Measurements from ENCODE around the gene KIF5A.
A peak's percentile ranks its signal among the peaks of the same experiment; 100 is the strongest.

KIF5A gene

DNA sequence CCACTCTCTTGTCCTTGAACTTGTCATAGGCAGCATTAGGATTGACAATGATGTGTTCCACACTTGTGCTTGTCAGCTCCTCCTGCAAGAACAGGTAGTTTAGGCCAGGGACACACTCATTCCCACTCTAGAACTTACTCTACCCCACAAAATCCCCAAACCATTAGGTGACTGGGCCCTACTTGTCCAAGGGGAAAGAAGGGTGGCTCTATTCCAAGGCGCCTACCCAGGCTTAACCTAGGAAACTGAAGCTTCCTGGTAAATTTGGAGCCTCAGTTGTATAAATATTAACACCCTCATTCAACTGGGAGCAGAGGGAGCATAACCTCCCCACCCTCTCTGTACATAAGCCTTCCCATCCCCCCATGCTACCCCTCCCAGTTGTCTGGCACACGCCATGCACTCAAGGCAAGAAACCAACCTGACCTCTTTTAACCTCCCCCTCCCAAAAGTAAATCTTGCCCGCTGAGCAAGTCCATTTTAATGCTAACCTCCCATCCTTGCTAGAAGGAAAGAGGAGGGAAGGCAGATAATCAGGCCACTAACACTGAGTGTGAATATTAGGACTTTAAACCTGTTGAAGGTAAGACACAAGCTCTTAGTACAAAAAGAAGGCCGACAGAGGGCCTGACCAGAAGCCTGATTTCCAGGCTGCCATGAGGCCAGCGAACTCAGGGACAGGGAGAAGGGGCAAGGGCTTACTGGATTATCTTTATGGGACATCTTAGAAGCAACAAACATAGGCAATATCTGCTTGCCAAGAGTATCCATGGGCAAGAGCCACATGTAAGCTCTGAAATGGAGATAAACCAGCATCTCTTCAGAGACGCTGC is 13.9 kb upstream of the KIF5A start:
- no peak for DNase-seq

DNA sequence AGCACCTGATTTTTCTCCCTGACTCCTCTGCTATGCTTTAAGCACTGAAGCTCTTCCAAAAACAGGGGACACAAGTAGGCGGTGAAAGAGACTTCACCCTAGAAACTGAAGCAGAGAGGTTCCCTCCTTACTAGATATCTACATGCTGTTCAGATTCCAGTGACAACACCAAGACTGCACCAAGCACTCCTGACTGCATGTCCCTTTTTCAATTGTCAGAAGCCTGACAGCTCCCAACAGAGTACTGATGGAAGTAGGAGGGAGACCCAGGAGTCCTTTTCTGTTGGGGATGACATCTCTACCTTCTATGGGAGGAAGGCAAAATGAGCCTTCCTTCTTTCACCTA is 13.3 kb upstream of the KIF5A start:
- no peak for DNase-seq

DNA sequence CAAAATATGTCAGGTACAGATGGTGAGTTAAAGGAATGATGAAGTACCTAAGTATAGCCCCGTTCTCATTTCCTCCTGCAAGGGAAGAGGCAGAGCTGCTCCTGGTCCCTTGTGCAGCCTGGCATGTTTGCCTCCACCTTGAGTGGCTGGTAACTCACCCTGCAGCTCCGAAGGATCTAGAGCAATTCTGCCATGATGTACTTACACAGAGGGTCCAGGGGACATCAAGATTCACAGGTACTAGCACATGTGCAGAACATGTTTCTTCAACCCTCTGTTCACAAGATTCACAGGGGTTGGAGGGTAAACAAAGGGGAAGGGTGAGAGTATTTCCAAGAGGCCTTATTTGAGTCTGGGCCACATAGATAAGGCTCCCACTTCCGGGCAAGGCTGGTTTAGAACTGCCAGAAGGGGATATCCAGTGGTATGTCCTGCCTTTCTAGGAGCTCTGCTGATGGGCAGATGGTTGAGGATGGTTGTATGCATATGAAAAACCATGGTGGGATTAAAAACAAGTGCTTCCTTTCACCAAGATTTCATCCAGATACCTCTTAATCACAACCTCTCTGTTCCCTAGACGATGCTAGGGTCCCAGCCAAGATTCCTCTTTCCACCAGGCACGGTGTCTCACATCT is 10.6 kb upstream of the KIF5A start:
- no peak for DNase-seq

DNA sequence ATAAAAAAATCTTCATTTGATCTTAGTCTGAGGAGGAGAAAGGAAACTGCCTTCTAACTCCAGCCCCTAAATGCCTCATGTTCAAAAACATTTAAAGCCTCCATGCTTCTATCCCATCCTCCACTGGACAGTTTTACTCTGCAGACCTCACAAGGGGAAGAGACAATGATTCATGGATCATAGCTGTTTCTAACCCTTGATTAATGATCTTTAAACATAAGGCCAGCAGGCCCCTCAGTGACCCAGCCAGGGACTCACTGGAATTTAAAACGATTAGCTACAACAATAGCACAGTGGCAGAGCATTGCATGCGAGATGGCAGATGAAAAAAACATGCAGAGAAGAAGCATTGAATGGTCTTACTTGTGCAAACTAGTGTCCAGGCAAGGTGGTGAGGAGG is 8.8 kb upstream of the KIF5A start:
- no peak for DNase-seq

DNA sequence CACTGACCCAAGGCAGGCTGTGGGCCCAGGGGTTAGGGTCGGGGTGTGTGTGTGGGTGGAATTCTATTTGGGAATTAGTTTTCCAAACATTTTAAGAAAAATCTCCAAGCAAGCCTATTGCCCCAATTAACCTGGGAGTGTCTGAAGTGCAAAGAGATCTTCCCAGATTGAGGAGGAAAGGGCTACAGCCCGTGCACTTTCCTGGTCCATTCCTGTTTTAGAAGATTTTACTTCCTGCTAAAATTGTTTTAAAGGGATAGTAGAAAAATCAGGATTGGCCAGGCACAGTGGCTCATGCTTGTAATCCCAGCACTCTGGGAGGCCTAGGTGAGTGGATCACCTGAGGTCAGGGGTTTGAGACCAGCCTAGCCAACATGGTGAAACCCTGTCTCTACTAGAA is 8.1 kb upstream of the KIF5A start:
- no peak for DNase-seq

DNA sequence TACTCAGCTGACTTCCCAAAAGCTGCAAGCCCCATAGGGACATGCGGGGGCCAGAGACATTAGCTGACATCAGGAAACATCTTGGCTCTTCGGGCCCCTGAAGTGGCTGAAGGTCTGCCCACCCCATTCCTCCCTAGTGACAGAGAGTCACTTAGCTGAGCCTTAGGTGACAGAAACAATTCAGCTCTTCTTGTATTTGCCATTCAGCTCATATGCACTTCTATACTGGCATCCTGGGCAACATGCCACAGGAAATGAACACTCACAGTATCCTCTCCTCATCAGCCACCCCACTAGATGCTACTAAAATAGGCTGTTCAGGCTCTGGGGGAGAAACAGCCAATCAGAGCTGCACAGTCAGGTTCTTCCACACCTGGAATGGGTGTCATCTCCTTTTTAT is 6.3 kb upstream of the KIF5A start:
- no peak for DNase-seq

DNA sequence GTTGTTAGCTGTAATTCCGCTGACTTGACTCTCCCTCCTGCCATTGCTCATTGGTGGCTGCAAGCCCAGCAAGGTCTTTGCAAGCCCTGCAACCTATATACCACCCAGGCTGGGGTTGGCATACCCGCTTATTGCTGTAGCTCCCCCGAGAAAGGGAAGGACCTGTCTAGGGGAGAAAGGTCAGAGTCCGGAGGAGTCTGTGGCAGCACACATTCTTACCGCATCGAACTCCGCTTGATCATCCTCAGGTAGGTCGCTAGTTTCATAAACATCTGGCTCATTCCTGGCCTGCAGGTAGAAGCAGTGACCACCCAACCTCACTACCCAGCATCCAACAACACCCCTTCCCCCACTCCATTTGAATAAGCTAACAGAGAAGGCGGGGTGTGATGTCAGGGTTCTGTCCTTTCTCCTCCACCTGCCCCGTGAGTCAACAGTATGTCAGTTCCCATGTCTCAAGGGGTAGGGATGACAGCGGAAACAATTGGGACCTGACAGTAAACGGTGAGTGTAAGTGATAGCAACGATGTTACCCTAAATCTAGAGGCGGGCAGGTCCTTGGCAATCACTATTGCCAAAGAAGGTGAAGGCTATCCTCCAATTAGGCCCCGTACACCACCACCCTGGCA is 3.9 kb upstream of the KIF5A start:
- no peak for DNase-seq

DNA sequence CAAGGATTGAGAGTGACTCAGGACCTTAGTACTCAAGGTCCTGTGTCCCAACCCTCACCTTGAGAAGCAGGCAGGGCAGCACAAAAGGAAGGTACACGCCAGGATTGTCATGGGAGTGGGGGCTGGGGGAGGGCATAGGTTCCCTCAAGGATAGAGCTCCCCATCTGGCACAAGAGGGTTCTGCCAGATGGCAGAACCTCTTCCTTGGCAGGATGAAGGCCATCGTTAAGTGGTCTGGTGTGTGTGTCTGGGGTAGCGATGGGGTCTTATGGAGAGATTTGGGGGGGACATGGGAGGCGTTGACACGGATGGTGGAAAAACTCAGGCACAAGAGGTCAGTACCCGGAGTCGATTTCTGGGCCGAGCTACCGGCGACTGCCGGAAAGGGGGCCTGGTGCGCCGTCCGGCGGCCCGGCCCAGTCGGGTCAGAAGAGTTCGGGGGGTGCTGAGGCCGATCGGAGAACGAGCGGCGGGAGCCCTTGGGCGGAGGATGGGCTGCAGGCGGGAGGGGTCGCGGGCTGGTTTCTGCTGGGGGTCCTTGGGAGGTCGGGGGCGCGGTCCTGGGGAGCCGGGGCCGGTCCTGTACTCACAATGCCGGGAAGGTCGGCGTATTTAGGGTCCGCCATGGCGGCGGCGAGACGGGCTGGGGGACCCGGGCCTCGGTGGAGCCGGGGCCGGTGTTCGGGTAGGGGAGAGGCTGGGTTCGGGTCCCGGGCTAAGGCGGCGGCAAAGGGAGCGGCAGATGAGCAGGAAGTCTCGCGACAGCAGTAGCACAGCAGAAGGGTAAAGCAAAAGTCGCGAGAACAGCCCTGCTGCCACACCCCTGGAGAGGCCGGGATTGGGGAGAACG is 3.2 kb upstream of the KIF5A start, which contains the start of gene DCTN2:
TSS of gene DCTN2 (minus strand) at position 755 of the 850 bp plus-strand sequence. CDS start at position 626, 129 bp downstream.
- peak; percentile 97 for DNase-seq

DNA sequence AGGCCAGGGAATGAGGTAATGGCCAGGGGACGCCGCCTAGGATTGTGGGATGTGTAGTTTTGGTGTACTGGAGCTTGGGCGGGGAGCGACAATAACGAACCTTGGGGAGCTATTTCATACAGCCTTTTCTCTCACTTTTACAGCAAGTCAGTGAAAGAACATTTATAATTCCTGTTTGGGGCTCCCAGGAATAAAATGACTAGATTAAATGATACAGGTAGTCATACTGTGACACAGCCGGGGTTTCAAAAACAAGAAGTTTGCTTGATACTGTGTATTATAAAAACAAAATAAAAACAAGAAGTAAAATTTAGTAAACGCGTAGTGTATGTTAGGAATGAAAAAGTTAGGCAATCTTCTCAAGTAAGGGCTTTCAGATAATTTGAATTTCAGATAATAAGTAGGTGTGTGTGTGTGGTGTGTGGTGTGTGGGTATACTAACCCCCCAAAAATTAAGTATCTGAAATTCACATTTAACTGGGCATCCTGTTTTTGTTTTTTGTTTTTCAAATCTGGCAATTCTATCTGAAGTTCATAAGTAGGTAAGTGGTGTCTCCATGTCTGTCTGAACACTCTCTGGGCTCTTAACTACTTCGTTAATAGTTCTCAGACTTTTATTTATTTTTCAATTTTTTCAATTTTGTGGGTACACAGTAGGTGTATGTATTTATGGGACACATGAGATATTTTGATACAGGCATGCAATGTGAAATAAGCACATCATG is 2.4 kb upstream of the KIF5A start:
- DNase-seq = no peak

DNA sequence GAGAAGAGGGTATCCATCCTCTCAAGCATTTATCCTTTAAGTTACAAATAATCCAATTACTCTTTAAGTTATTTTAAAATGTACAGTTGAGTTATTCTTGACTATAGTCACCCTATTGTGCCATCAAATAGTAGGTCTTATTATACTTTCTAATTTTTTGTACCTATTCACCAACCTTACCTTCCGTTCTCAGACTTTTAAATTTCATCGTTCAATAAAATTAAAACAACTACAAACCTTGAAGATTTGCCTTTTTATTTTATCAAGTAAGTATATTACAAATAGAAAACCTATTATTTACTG is 1.9 kb upstream of the KIF5A start:
- no peak for DNase-seq

DNA sequence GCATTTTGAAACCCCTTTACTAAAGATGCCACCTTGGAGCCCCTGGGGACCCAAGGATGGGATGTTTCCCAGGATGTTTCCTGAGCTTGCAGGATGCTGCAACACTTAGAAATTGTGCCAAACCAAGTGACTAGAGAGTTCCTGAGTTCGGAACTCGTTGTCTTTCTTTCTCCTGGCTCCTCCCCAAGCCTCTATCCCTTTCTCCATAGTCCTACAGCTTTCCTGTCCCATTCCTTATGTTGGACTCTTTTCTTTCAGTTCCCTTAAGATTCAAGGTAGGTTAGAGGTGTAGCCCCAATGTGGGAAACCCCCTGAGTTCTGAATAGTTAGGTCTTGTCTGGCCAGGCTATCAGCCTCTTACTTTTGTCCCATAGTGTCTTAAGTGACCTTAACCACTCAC is 1.4 kb upstream of the KIF5A start:
- DNase-seq = no peak

DNA sequence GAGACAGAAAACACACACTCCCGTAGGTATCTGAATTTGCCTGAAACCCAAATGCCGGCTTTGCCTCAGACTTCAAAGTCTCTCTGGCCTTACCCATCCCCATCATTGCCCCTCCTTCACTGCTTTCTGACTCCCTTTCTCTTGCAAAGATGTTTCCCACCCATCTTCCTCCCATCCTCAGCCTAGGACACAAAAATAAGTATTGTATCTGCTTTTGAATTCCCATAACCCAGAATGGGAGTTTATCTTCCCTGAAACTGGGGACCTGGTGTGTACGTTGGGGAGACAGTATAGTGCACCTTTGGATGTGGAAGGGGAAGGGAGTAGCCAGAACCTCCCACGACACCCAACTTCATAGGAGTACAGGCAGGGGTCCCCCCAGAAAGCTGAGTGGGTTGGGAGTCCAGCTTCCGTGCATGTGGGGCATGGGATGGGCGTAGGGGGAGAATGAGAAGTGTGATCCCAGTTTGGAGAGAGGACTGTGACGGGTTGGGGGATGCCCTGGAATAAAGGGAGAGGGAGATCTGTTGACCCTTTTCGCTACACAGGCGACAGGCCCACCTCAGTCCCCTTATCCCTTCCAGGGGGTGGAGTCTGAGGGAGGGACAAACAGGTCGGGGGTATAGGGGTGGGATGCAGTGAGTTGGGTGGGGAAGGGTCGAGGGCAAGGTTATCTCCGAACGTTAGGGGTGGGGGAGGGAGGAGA is 488 bp upstream of the KIF5A start:
- DNase-seq = no peak

DNA sequence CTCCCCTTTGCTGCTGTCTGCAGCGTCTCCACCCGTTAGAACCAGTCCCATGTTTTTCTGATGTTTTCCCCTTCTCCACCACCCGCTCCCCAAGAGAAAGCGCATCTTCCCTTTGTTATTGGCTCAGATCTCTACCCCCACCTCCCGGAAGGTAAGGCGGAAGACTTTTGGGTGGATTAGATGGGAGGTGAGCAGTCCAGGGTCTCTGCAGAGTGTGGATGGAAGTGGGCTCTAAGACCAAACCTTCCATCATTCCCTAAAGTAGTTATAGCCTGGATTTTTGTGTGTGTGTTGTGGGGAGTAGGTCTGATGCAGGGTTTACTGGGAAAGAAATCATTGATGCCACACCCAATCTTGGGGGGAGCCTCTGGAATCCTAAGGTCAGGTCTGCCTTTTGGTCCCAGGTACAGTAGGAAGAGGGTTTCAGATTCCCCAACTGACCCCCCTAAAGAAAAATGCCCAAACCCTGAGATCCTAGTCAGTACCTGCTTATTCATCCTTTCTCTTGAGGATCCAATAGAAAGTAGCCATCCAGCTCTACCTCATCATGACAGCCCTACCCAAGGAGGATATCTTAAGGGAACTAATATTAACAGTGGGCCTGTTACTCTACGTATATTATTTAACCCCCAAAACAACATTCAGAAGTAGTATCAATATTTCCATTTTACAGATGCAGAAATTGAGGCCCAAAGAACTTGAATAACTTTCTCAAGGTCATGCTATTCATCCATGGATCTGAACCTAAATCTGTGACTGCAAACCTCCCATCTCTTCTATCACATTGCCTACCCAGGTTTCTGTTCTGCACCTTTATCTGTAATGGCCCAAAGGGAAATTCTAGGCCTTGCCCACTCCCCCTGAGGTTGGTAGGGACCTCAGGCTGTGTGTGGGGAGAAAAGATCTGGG is 1.1 kb downstream of the KIF5A start:
- no peak for DNase-seq

DNA sequence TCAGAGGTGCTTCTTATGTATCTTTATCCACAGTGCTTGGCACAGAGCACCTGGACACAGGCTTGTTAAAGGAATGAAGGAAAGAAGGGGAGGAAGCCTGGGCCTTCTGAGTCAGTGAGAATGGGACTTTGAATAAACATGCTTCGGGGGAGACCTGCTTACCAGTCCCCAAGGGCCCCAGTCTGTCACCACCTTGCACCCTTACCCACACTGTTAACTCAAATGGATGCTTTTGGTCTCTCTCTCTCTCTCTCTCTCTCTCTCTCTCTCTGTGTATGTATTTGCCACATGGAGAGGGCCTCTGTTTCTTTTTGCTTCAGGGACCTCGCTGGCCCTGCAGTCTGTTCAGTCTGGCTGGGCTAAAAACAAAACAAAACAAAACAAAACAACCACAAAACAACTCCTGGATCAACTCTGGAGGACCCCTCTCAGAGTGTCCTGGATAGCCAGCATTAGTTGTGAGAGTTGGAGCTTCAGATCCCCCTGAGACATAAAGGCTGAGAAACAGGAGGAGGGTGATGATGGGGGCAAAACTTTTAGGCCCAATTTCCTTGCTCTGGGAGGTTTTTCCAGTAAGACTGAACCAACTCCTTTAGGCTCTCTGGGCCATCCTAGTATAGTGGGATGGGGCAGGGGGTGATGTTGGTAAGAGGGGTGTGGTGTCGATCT is 1.9 kb downstream of the KIF5A start:
- DNase-seq = no peak

DNA sequence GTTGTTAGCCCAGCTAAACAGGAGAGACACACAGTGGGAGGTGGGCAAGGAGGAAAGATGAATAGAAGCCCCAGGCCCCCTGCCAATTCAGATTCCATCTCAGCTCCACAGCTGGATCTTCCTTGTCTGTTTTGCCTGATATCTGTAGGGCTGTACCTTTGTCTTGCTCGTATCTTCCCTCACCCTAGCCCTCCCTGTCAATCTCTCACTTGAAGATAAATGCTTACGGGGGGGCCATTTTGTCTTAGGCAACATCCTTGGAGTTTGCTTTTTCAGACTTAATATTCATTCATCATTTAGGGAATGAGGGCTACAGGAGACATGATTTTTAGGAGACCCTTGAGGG is 2.4 kb downstream of the KIF5A start:
- DNase-seq = no peak

DNA sequence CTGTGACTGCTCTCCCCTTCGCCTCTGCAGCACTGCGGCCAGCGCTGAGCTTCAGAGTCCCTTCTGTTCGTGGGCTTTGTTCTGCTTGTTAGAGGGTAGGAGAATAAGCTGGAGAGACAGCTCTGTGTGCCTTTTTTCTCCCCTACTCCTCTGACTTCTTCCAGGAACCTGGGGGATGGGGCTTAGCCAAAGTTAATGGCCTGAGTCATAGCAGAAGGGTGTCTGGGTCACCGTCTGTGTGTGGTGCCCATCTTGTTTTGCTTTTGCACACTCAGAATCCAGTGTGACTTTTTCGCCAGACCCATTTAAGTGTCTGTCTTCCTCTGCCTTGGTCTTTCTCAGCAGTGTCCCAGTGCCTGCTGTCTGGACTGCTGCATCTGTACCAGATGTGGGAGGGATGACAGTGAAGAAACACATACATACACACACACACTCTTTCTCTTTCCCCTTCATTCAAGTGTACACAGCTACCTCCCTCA is 3.0 kb downstream of the KIF5A start:
- no peak for DNase-seq

DNA sequence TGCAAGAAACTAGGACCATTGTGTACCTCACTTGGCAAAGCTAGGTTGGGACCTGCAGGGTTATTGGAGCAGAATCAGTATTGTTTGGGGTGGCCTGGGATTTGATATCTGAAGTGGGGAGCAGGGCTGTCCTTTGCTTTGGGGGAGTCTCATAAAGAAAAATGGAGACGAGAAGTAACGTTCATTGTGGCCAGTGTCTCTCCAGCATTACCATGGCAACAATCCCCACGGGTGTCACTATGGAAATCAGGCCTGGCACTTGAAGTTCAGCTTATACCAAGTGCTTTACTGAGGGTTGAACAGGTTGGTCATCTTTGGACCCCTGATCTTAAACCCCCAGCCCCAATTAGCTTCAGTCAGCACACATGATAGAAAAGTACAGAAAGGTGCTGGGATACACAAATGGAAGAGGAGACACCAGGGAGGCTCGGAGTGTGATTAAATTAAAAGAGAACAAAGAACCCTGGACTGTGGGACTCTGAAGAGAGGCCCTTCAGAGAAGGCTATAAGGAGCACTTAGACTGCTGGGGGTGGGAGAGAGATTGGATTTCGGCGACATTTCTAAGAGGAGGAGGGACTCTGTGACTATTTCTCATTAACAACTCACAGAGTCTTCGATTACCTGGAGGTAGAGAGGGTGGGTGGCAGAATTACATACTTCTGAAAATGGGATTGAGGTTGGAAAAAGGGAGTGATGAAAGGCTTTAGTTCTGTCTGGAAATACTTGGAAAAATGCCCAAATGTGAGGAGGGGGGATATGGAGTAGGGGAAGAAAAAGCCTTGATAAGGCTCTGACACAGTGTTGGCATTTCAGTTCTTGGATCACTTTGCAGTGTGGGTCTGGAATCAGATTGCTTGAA is 3.7 kb downstream of the KIF5A start:
- DNase-seq = no peak

DNA sequence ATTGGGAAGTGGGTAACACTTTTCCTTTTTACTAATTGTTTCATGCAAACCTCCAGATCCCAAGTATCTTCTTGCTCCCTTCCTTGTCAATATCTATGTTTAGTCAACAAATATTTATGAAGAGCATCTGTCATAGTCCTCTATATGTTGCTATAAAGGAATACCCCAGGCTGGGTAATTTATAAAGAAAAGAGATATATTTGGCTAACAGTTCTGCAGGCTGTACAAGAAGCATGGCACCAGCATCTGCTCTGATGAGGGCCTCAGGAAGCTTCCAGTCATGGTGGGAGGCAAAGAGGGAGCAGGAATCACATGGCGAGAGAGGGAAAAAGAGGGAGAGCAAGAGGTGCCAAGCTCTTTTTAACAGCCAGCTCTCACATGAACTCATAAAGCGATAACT is 4.6 kb downstream of the KIF5A start:
- DNase-seq = no peak

DNA sequence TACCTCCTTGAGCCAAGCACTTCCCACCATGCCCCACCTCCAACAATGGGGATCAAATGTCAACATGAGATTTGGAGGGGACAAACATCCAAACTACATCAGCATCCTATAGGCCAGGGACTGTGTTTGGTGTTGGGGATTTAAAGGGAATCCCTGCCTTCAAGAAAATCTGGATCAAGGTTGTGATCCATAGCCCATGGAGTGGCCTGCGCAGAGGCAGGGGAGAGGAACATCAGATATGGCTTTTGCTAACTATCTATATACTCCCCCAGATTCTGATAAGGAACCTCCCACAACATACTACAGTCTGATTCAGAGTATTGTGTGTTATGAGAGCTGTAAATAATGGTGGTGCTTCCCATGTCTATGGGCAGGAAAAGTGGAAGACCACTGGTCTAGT is 5.1 kb downstream of the KIF5A start:
- DNase-seq = no peak
